ENCODE measurements around the gene FADS6.
A peak's percentile ranks its signal among the peaks of the same experiment; 100 is the strongest.
"Not testable (repeated sequence)": the region's sequence is repeated elsewhere in the genome, so short reads cannot be mapped to it uniquely, and the experiment has no call there.

FADS6 gene

DNA sequence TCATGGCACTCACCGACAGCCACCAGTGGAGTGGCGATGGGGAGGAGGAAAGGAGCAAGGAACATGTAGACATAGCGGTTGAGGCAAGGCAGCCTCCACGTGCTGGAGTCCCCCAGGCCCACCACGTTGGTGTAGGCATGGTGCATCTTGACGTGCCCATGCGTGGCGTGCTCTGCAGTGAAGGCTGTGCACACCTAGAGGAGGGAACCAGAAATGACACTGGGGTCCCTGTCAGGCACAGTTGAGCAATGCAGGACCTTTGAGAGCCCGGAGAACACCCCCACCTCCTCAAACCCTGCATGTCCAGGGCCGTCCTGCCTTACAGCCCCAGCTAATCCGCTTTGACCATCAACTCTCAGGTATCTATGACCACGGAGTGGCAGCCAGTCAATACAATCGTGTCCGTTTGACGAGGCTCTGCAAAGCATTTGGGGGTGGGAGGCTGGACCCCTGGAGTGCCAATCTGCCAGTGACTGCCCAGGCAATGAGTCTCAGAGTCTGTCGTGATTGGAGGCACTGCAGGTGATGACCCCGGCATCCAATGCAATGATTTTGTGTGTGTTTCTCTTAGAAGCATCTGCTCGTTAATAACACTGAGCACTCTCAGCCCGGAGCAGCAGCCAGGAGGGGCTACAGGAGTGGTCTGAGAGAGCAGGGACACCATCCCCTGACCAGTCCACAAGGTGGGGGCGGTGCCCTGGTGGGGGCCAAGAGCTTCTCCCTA, 10.8 kb downstream of the FADS6 start:
- no peak for DNase-seq

DNA sequence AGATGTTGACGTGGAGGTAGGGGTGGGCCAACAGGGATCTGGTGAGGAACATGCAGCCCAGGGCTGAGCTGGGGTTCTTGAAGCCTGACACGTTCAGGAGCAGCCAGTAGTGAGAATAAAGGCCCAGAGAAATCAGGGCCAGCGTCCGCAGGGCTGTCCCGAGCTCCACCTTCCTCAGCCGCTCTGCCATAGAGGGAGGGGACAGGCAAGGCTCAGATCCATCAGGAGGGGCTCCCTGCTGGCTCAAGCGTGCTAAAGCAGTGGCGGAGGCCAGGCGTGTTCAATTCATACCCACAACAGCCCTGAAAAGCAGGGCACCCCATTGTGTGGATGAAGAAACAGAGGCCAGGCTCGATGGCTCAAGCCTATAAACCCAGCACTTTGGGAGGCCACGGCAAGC, 12.4 kb downstream of the FADS6 start:
- no peak for DNase-seq

DNA sequence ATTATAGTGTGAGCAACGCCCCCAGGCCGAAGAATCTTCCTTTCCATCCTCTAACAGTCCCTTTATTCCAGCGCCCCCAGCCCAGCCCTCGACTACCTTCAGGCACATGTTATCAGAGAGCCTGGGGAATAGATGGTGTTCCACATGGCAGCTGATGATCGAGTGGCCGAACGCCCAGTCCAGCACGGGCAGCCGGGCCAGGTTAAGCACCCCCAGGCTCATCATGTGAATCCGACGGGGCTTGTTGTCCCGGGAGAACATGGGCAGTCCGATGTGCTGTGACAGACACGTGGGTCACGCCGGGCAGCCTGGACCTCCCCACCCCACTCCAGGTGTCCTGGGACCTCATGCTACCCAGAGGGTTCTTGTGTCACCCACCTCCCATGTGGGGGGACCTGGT, 14.1 kb downstream of the FADS6 start:
- no peak for DNase-seq

DNA sequence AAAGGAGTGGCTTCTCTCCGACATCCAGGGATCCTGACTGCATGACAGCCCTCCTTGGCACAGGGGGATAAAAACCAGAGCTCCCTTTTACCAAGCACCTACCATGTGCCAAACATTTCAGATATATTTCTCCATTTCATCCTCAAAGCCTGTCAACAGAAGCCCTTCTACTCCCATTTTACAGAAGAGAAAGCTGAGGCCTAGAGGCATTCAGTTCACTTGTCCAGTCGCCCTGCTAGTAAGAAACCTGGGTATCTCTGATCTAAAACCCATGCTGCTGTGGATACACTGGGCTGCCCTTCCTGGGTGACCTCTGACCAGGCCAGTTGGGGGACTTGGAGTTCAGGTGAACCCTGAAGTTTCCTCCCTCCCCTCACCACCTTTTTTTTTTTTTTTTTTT, 14.8 kb downstream of the FADS6 start:
- DNase-seq = no peak

DNA sequence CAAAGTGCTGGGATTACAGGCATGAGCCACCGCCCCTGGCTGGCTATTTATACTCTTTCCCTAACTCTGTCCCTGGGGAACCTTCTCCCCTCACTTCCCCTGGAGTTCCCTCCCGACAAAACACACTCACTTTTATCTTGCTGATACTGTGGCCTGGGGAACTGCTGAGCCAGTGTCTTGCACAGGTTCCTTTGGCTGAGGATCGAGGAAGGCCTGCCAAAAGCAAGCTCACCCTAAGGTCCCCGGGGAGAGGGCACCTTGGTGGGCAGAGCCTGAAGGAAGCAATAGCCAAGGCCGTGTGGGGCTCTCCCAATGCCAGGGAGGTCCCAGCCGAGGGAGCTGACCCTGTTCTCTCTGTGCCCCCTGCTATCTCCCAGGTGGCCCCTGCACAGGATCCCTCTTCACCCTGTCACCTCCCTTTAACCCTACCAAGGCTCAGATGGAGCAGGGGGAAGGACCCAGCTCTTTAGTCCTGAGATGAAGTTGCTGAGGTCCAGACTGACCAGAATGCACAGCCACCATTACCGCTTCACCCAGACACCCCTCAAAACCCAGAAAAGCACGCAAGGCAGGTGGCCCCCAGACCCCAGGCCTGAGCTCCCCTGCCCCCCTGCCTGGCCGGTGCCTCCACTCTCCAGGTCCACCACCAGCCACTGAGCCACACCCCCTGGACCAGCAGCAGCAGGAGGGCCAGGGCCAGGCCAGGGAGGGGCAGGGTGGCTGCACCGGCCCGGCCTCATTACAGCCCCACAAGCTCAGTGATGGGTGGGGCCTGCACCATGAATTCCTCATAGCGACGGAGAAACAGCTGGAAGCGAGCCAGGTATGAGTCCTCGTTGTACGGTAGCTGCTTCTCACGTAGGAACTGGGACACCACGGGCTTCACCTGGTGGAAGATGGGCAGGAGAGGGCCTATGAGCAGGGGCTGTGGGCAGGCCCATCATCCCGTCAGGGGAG, 15.6 kb downstream of the FADS6 start:
- DNase-seq = no peak

DNA sequence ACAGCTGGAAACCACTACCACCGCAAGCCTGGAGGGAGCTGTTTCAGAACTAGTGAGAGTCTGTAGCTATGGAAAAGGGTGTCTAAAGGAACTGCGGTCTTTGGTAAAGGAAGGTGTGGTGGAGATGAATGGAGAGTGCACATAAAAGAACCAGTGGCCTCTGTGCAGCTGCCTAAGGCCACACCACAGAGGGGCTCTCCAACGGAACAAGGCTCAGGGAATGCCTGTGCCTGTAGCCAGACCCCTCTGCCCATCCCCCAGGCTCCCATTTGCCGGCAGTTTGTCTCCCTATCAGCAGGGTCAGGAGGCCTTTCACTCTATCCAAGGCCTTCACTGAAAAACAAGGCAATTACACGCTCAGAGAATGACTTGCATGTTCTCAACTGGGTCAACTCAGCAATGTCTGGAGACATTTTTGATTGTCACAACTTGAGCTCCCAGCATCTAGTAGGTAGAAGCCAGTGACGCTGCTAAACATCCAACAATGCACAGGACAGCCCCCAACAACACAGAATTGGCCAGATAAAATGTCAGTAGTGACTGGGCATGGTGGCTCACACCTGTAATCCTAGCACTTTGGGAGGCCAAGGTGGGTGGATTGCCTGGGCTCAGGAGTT, 17.3 kb downstream of the FADS6 start:
- DNase-seq = no peak

DNA sequence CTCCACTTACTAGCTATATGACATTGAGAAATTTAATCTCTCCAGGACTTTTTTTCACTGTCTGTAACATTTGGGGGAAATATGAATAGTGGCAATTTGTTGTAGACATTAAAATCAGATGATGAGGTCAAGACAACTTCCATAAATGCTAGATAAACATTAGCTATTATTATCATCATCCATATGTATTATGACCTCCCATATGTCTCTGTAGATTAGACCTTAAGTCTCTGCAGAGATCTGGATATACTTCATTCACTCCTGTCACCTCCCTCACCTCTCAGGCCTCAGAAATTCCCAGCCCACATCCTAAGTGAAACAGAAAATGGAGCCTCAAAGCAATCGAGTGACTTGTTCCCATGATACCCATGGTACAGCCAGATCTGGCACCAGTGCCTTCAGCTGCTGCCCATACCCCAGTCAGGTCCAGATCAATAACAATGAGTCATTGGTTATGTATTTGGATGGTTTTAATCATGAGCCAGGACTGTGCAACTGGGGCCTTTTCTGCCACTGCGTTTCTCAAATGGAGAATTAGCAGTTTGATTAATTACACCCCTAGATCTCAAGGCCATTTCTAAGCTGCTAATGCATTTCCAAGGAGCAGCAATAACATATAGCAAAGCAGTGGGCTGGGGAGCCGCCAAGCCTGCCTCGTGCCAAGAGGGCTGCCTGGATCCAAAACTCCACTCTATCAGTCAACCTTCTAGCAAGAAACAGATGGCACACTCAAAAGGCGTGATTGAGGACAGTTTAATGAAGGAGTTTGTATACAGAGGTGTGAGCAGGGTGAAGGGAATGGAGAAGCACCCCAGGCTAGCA, 18.1 kb downstream of the FADS6 start:
- DNase-seq = no peak

DNA sequence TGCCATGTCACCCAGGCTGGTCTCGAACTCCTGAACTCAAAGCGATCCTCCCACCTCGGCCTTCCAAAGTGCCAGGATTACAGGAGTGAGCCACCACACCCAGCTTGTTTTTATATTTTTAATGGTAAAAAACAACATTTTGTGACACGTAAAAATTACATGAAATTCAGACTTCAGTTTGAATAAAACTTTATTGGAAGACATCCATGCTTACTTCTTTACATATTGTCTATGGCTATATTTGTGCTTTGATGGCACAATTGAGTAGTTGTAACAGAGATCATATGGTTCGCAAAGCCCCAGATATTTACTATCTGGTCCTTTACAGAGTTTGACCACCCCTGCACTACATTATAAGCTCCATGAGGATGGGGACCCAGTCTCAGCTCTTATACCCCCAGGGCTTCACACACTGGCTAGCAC, 18.8 kb downstream of the FADS6 start:
- no peak for DNase-seq

DNA sequence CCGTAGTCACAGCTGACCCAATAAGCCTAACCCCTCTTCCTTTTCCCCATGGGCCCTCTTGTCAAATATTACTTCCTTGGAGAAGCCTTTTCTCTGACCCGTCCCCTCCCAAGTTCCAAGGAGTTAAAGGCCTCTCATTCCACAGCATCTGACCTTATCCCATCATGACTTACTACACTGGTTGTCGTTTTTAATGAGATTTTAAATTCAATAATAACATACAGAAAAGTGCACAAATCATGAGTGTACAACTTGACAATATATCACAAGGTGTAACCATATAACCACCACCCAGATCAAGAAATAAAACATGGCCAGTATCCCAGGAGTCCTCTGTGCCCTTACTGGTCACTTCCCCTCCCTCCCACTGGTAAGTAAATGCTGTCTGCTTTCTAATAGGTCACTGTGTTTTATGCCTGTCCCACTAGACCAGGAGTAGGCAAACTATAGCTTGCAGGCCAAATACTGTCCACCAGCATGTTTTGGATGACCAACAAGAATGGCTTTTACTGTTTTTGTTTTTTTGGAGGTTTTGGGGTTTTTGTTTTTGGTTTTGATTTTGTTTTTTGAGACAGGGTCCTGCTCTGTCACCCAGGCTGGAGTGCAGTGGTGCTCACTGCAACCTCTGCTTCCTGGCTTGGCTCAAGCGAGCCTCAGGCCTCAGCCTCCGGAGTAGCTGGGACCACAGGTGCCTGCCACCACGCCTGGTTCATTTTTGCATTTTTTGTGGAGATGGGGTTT, 19.4 kb downstream of the FADS6 start:
- peak; percentile 3 for DNase-seq

DNA sequence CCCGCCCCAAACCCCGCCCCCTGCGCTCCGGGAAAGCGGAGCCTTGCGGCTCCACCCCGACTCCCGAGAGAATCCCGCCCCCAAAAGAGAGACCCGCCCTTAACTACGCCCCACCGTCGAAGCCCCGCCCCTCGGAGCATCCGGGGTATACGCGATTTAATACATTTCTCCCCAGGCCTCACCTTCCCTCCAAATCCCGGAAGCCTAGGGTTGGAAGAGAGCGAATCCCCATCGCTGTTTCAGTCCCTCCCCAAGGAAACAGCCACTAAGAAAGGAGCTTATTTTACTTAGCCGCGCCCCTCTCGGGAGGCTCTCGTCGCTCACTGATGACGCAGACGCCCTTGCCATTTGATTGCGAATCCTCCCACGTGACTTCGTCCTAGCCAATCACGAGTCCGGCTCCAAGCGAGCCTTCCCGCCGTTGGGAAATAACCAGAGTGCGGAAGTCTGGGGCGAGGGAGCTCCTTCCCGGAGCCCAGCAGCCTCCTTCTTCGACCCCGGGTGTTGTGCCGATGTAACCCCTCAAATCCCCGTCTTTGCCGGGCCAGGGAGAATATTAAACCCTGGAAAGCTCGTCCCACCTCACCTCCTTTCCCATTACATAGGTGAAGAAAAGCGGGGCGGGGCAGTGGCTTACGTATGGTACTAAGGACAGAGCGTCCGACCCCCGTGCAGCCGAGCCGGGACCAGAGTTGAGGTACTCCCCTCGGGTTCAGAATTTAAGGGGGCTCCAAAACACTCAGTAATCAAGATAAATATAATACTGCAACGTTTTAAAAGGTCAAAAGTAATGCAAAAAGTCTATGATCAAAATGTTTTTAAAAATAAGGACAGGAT, 20.2 kb downstream of the FADS6 start:
- DNase-seq = peak; percentile 98

DNA sequence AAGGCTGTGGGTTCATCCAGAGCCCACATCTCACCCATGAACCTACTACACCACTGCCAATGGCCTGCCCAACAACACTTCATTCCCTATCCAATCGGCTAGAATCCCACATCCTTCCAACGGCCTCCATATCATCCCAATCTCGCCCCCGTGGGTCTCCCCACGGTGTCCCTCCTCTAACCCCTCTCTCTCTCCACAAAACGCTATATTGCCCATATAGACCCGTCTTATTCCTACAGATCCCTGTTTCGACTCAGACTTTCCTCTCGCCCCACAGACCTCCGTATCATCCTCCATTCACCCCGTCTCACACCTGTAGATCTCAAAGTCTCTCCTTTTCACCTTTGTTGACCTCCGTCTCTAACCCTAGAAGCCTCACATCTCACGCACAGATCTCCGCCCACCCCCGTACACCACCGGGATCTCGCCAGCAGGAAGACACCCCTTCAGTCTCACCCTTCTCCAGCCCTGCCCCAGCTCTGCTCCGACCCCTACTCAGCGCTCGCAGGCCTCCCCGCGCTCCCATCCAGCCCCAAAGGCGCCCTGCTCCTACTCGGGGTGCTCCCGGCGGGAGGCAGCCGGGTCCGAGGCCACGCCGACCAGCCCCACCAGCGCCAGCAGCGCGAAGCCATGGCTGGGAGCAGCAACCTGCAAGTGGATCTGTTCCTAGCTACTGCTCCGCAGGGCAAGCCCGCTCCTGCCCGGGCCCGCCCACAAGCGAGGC, 21.0 kb downstream of the FADS6 start, which contains the start of gene FDXR:
Gene FDXR (minus strand): TSS at position 682 of the 724 bp plus-strand sequence. CDS start 50 bp downstream, at position 632.
- DNase-seq = peak; percentile 53

DNA sequence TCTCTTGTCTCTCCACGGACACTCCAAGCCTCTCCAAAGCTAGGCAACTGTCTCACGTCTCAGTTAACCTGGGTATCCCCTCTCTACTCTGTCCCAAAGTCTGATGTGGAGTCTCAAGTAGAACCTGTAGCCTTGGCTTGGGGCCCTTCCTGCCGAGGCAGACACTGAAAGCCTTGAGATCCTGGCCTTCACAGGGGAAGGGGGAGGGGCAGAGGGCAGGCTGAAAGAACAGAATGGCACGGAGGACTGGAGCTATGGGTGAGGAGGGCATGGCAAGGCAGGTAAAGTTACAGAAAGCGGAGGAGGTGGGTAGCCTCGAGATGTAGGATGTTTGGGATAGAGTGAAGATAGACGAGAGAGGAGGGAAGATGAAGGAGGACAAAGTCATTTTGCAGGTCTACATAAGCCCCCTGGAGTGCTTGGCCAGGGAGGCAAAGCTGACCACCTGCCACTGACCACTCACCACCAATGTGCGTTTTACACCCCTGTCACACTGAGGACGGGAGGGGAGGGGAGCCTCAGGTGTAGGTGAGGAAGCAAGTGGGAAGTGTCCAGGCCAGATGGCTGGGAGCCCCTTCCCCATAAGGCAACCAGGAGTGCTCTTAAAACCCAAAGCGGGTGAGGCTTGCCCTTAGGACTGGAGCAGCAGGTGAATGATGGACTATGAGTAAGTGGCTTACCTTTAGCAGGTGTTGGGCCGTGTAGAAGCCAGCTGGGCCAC, 21.9 kb downstream of the FADS6 start:
- no peak for DNase-seq

DNA sequence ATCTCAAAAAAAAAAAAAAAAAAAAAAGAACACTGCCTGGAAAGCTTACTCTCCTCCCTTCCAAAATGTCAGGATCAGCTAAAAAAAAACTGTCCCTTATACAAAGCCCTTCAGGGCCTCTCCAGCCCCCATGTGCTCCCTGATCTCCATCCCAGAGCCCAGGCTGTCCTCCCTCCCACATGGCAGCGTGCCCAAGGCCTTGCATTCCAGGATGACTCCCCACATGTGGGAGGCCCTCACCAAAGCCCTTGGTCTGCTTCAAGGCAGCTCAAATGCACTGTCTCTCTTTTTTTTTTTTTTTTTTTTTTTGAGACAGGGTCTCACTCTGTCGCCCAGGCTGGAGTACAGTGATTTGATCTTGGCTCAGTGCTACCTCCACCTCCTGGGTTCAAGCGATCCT, 22.9 kb downstream of the FADS6 start:
- DNase-seq = no peak

DNA sequence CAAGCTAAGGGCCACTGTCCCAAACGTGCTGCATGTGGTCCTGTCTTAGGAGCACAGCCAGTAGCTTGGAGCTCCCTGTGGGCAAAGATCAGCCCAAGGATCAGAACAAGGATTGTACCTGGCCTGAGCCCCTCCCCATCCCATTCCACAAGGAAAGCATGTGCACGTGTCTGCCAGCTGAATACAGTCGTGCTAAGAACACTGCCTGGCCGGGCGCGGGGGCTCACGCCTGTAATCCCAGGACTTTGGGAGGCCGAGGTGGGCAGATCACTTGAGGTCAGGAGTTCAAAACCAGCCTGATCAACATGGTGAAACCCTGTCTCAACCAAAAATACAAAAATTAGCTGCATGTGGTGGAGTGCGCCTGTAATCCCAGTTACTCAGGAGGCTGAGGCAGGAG, 23.4 kb downstream of the FADS6 start:
- DNase-seq = not testable (repeated sequence)

DNA sequence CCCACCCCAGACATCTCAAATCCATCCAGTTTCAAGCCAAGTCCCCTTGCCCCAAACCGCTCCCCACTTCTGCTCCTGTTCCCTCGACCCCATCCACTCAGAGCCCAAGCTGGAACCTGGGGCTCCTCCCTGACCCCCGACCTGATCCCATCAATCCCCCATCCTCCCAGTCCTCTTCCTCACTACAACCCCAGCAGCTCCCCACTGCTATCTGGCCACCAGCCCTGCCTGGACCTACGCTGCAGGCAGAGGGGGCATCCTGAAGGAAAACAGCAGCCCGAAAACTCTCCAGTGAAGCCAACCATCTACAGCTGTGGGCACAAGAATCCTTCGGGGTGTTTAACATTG, 24.6 kb downstream of the FADS6 start:
- no peak for DNase-seq

DNA sequence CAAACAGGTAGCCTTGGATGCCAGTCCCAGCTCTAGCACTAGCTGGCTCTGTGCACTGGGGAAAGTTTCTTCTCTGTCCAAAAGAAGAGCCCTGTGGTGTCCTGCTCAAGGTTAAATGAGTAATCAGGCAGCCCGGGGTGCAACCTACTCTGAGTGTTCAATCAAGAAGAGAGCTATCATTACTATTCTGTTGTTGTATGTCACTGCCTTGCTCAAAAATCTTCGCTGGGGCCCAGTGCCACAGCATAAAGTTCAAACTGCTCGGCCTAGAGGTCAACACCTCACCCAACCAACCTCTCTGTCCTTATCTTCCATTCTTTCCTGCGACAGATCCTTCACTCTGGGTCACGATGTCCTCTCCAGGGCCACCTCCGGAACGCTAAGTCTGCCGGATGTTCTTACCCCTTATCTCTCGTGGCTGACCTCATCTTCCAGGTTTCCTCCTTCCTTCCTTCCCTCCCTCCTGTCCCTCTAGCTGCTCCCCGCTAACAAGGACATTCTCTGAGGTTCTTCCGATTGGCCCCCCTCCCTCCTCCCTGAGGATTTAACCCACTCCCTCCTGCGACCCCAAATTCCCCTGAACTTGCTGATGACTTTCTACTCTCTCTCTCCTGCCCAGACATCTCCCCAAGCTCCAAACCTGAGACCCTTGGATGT, 25.1 kb downstream of the FADS6 start:
- DNase-seq = no peak

DNA sequence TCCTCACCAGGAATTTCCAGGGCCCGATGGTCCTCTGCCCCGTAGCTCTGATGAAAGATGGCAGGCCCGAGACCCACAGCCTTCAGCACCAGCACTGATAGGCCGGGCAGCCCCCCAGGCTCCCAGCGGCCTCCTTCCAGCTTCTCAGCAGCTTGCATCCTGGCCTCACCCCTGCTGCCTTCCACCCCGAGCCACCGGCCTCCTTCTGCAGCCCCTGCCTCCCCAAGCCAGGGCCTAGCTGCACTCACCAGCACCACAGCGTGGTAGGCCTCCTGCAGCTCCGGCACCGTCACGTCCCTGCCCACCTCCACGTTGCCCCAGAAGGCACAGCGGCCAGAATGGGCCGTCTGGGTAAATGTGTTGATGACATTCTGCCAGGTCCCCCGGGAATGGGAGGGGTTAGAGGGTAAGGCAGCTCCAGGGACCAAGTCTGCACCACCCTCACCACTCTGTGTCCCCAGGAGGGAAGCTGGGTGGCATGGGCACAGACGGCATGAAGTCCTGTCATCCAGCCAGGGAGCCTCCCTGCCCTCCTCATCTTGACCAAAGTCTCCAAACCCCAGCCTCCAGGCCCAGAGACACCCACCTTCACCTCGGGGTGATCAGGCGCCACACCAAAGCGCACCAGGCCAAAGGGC, 27.1 kb downstream of the FADS6 start:
- no peak for DNase-seq

DNA sequence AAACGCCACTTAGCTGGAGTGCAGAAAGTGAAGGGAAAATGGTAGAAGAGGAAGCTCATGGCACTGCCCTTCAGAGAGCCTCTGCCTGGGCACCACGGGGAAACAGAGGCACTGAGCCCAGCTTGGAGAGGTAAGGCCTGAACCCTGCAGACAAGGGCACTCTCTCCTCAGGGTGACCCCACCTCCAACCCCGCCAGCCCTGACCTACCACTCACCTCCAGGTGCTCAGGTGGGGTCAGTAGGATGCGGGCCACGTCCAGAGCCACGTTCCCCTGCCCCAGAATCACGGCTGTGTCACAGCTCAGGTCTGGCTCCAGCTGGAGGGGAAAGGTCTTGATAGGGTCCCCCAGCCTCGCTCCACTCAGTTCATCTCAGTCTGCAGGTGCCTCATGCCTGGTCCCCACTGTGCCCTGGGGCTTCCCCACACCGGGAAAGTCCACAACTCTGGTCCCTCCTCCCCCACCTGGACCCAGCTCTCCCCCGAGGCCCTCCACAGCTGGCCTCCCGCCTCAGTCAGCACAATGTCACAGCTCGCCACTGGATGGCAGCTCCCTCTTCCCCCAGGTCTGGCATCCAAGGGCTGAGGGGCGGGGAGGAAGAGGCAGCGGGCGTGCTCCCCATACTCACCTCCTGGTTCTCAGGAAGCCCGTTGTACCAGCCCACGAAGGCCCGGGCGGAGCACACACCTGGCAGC, 27.8 kb downstream of the FADS6 start:
- DNase-seq = no peak
